Stomach (tissue), 9 donors: ENCODE results near the gene SCO2. TPM values are rescaled to one million over a fixed set of nuclear protein-coding genes. Genes with fewer than 3 reads are reported as not detected.

ENCODE experiments used
- DNase-seq, 2 donors: peaks; one replicate each; pipeline versions ENCODE4 v3.0.0 to v3.0.0-alpha.2; 2013 to 2019
- H3K27ac ChIP-seq, 5 donors: fragments of 200-600 bp in 4 of 5; sonication (generic) in 4 of 5; one replicate each; pipeline ENCODE4 v1.5.1; 2013 to 2019; ENCODE audit warnings: mild to moderate bottlenecking in 1 of 5, moderate library complexity in 1 of 5
- H3K27me3 ChIP-seq, 3 donors: fragments of 200-600 bp; sonication (generic); one replicate each; pipeline ENCODE4 v1.5.1; 2017 to 2019; ENCODE audit warnings: mixed run types in 1 of 3
- H3K36me3 ChIP-seq, 4 donors: fragments of 200-600 bp; sonication (generic); 1 replicate in 3 of 4; 2 replicates in 1 of 4; pipeline ENCODE4 v1.5.1; 2016 to 2019
- H3K4me1 ChIP-seq, 4 donors: fragments of 200-600 bp; sonication (generic); one replicate each; pipeline ENCODE4 v1.5.1; 2016 to 2019
- H3K4me3 ChIP-seq, 4 donors: fragments of 200-600 bp; sonication (generic) in 3 of 4; one replicate each; pipeline ENCODE4 v1.5.1; 2016 to 2019; ENCODE audit warnings: mild to moderate bottlenecking in 1 of 4
- H3K9me3 ChIP-seq, 4 donors: fragments of 200-600 bp; sonication (generic); one replicate each; pipeline ENCODE4 v1.5.1; 2016 to 2019
- CTCF ChIP-seq, 7 experiments: fragments of 450-650 bp in 4 of 7; fragments of 200-600 bp in 3 of 7; sonication (generic) in 3 of 7; IDR thresholded peaks; one replicate each; pipeline ENCODE4 v1.5.1; 2016 to 2019; ENCODE audit warnings: antibody characterized with exemption in 7 of 7, control low read depth in 2 of 7, mild to moderate bottlenecking in 1 of 7
- EP300 ChIP-seq: sonication (generic); formaldehyde crosslinking; IDR thresholded peaks from one replicate; pipeline ENCODE4 v1.6.1; 2017; ENCODE audit warnings: antibody characterized with exemption
- POLR2A ChIP-seq, 4 donors: fragments of 450-650 bp; IDR thresholded peaks; one replicate each; pipeline ENCODE4 v1.6.1; 2016; ENCODE audit warnings: antibody characterized with exemption in 4 of 4, control low read depth in 2 of 4, mild to moderate bottlenecking in 1 of 4, moderate library complexity in 1 of 4
- POLR2AphosphoS5 ChIP-seq, 3 donors: sonication (generic); formaldehyde crosslinking; IDR thresholded peaks; one replicate each; pipeline ENCODE4 v1.6.1; 2016; ENCODE audit warnings: antibody characterized with exemption in 3 of 3
- WGBS, 5 donors: extraction: QIAGEN DNeasy Blood & Tissue Kit in 3 of 5; methylation state at CpG; one replicate each; pipeline versions ENCODE4 v1.1.5 to v1.1.7; 2013 to 2018; 5-methylcytosine and 5-hydroxymethylcytosine counted together
- intact Hi-C: fragments of 100-400 bp; cut with DNase I; formaldehyde crosslinking; loops from one replicate; pipeline ENCODE4 v1.15.1; 2023; ENCODE audit warnings: low total_unique reads
- polyA plus RNA-seq, 3 donors: library from polyadenylated mRNA; stranded (reverse); fragments of 200-250 nt; gene quantifications; one replicate each; pipeline ENCODE4 v1.2.3, GENCODE V29; 2013
- total RNA-seq, 5 donors: library from RNA; depleted of rRNA; stranded (reverse); fragments of >200 nt; gene quantifications; one replicate each; pipeline versions ENCODE4 v1.1.0 to v1.2.3, GENCODE V29; 2014 to 2016
- donor health status: healthy with polysubstance abuse.
- donor health status: Bipolar disorder and iron deficiency.
- donor health status: healthy.

Gene SCO2
- total and polyA plus RNA-seq, 8 donors = 0.92 to 7.5 (median 1.9) TPM; not detected in 5

DNA sequence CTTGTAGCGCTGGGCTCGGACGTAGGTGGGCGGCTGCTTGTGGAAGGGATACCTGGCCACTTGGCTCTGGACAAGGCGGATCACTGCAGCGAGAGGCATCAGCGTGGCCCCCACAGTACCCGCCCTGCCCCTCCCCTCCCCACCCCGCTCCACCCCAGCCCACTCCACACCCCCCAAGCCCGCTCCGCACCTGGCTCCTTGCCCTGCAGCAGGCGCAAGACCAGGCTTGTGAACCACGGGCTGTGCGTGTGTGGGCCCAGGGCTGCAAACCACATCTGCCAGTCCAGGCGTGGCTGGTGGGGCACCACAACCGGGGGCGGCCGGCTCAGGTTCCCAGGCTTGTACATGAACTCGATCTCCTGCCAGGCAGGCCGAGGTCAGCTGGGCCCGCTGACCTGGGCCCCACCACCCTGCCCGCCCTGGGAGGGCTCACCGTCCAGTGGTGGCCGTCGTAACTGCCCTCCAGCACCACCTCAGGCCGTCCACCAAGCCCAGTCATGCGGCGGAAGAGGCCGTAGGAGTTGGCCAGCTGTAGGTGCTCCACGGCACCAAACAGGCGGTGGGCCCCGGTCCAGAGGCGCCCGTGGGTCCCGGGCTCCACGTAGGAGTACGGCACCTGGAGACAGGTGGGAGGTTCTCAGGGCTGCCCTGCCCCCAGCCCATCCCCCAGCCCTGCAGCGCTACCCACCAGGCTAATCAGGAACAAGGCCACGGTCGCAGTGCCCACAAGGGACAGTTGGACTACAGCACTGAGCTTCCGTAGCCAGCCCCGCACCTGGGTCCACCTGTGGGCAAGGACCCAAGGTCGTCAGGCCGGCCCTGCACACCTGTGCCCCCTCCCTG is 20.8 kb downstream of the SCO2 start:
- H3K9me3 ChIP-seq = no peaks in the 10 kb centered on the region
- intact Hi-C loops = loop anchor here (10.0 kb wide), 1 partner anchor 250 kb away; the partner anchor contains the start of gene HDAC10
- H3K27ac ChIP-seq = no peak overlapping the region
- 86 to 97% (median 91%) methylated on average over 23 to 44 of the region's 44 CpGs for WGBS, 5 donors
- peaks cover 27 to 40% (median 39%) of the 10 kb centered on the region in 4 donors for H3K36me3 ChIP-seq
- peaks cover 22 to 39% (median 33%) of the 10 kb centered on the region in 4 donors for H3K4me1 ChIP-seq
- peak in 1 of 2 donors; percentile 21 for DNase-seq
- H3K27me3 ChIP-seq = no peaks in the 10 kb centered on the region
- TF ChIP-seq CTCF (IDR thresholded peaks at IDR 0.05) (no peak), EP300 (no peak), POLR2AphosphoS5 (IDR thresholded peaks at IDR 0.05) (no peak), POLR2A (IDR thresholded peaks at IDR 0.05) (no peak)
- no peak overlapping the region for H3K4me3 ChIP-seq

- H3K27ac ChIP-seq = no peak overlapping the region
- peaks cover 27 to 40% (median 39%) of the 10 kb centered on the region in 4 donors for H3K36me3 ChIP-seq
- WGBS, 5 donors = 87 to 94% (median 88%) methylated on average over 11 to 24 of the region's 26 CpGs
- TF ChIP-seq POLR2A (IDR thresholded peaks at IDR 0.05) (no peak), POLR2AphosphoS5 (IDR thresholded peaks at IDR 0.05) (no peak)
- intact Hi-C loops = loop anchor here (10.0 kb wide), 1 partner anchor 249 kb away; the partner anchor contains the start of gene HDAC10
- peaks cover 12 to 30% (median 26%) of the 10 kb centered on the region in 4 donors for H3K4me1 ChIP-seq
- no peaks in the 10 kb centered on the region for H3K27me3 ChIP-seq
- peak in 1 of 2 donors; percentile 18 for DNase-seq
- H3K4me3 ChIP-seq = no peak overlapping the region
- no peaks in the 10 kb centered on the region for H3K9me3 ChIP-seq
Measured at GRCh38 chr22:50503475-50504145, 21.8 kb downstream of the SCO2 start.

- Histone ChIP-seq H3K9me3 (no peaks in the 10 kb centered on the region), H3K4me3 (no peak overlapping the region), H3K27me3 (peaks cover 0 to 1% (median 0%) of the 10 kb centered on the region in 3 donors), H3K36me3 (peaks cover 27 to 40% (median 39%) of the 10 kb centered on the region in 4 donors), H3K4me1 (peaks cover 11 to 35% (median 26%) of the 10 kb centered on the region in 4 donors), H3K27ac (no peak overlapping the region)
- no peak for TF ChIP-seq POLR2A (IDR thresholded peaks at IDR 0.05)
- no peak for TF ChIP-seq CTCF (IDR thresholded peaks at IDR 0.05)
- no peak for TF ChIP-seq EP300
- no peak for TF ChIP-seq POLR2AphosphoS5 (IDR thresholded peaks at IDR 0.05)
- intact Hi-C loops = loop anchor here (10.0 kb wide), 1 partner anchor 248 kb away; the partner anchor contains the start of gene HDAC10
- DNase-seq = peak in 1 of 2 donors; percentile 9
- 83 to 91% (median 88%) methylated on average over 19 to 24 of the region's 24 CpGs for WGBS, 5 donors
Measured at GRCh38 chr22:50502628-50503474, 22.5 kb downstream of the SCO2 start.

DNA sequence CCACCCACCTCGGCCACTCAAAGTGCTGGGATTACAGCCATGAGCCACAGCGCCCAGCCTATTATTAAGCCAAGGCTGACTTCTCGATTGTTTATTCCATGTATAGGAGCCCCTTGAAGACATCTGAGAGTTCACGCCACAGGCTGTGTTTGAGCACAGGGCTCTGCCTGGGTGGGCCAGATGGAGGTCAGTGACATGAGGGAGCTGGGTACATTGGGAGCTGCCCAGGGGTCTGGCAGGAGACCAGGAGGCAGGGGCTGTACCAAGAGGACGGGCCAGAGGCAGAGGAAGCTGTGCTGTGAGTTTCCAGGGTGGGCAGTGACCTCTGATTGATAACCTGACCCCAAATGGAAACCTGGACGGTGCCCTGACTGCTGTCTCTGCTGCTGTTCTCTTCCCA is 23.3 kb downstream of the SCO2 start:
- no peak overlapping the region for H3K27ac ChIP-seq
- peaks cover 27 to 40% (median 39%) of the 10 kb centered on the region in 4 donors for H3K36me3 ChIP-seq
- no peak for TF ChIP-seq POLR2A (IDR thresholded peaks at IDR 0.05)
- TF ChIP-seq POLR2AphosphoS5 (IDR thresholded peaks at IDR 0.05) = no peak
- TF ChIP-seq CTCF (IDR thresholded peaks at IDR 0.05) = no peak
- no peak for TF ChIP-seq EP300
- intact Hi-C loops = loop anchor here (10.0 kb wide), 1 partner anchor 247 kb away; the partner anchor contains the start of gene HDAC10
- H3K9me3 ChIP-seq = no peaks in the 10 kb centered on the region
- no peak for DNase-seq
- H3K4me3 ChIP-seq = no peak overlapping the region
- H3K27me3 ChIP-seq = peaks cover 0 to 3% (median 0%) of the 10 kb centered on the region in 3 donors
- WGBS, 5 donors = 78 to 93% (median 80%) methylated on average over 6 of the region's 6 CpGs
- peaks cover 11 to 33% (median 26%) of the 10 kb centered on the region in 4 donors for H3K4me1 ChIP-seq
